ENCODE data around the gene MYOZ3. TPM values are rescaled to one million over a fixed set of nuclear protein-coding genes. Genes with fewer than 3 reads are reported as not detected.

MYOZ3 gene
- polyA plus RNA-seq, 1 donor from 2014 or later = not detected

DNA sequence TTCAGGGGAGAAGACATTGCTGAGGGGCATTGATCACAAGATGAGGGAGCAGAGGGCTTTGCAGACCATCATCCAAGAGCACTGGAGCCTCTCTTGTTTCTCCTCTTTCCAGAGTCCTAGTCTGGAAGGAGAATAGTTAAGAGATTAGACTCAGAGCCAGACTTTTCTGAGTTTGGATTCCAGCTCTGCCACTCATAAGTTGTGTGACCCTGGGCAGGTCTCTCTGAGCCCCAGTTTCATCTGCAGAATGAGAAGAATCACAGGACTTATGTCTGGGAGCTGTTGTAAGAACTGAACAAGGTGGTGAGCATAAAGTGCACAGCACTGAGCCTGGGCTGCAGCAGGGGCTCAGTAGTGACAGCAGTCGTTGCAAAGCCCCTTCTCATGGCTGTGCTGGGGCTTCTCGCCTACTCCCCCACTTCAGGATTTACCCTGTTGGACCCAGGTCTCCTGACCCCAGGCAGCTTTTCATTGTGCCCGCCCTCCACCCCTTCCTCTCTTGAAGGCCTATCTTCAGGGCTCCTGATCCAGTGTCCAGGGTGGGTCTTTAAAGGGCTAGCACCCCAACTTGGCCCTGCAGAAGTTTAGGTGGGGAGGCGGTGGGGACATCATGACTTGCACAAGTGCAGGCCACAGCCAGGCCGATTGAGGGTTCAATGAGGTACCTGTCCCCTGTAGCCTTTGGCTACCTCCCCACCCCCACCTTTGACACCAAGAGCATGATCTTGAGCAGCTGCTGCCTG lies 19.1 kb upstream of the MYOZ3 start:
- no peak for TF ChIP-seq RAD21 (conservative IDR thresholded peaks at IDR 0.05)
- no peak for TF ChIP-seq TAF1 (IDR thresholded peaks at IDR 0.05; ENCODE audit: low read depth)
- TF ChIP-seq, protein P1, sequence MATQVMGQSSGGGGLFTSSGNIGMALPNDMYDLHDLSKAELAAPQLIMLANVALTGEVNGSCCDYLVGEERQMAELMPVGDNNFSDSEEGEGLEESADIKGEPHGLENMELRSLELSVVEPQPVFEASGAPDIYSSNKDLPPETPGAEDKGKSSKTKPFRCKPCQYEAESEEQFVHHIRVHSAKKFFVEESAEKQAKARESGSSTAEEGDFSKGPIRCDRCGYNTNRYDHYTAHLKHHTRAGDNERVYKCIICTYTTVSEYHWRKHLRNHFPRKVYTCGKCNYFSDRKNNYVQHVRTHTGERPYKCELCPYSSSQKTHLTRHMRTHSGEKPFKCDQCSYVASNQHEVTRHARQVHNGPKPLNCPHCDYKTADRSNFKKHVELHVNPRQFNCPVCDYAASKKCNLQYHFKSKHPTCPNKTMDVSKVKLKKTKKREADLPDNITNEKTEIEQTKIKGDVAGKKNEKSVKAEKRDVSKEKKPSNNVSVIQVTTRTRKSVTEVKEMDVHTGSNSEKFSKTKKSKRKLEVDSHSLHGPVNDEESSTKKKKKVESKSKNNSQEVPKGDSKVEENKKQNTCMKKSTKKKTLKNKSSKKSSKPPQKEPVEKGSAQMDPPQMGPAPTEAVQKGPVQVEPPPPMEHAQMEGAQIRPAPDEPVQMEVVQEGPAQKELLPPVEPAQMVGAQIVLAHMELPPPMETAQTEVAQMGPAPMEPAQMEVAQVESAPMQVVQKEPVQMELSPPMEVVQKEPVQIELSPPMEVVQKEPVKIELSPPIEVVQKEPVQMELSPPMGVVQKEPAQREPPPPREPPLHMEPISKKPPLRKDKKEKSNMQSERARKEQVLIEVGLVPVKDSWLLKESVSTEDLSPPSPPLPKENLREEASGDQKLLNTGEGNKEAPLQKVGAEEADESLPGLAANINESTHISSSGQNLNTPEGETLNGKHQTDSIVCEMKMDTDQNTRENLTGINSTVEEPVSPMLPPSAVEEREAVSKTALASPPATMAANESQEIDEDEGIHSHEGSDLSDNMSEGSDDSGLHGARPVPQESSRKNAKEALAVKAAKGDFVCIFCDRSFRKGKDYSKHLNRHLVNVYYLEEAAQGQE (IDR thresholded peaks at IDR 0.05; ENCODE audit: borderline replicate concordance) = no peak
- no peak for TF ChIP-seq EZH2 (IDR thresholded peaks at IDR 0.05; ENCODE audit: borderline replicate concordance, insufficient read depth, low read length, poor library complexity, severe bottlenecking)
- no peak for TF ChIP-seq POLR2AphosphoS5 (IDR thresholded peaks at IDR 0.05)
- TF ChIP-seq SMC3 (conservative IDR thresholded peaks at IDR 0.05; ENCODE audit: poor library complexity) = no peak
- TF ChIP-seq MXI1 (conservative IDR thresholded peaks at IDR 0.05; ENCODE audit: poor library complexity, severe bottlenecking) = no peak
- no peak for TF ChIP-seq EP300 (conservative IDR thresholded peaks at IDR 0.05; ENCODE audit: poor library complexity, severe bottlenecking)
- TF ChIP-seq, protein P2, sequence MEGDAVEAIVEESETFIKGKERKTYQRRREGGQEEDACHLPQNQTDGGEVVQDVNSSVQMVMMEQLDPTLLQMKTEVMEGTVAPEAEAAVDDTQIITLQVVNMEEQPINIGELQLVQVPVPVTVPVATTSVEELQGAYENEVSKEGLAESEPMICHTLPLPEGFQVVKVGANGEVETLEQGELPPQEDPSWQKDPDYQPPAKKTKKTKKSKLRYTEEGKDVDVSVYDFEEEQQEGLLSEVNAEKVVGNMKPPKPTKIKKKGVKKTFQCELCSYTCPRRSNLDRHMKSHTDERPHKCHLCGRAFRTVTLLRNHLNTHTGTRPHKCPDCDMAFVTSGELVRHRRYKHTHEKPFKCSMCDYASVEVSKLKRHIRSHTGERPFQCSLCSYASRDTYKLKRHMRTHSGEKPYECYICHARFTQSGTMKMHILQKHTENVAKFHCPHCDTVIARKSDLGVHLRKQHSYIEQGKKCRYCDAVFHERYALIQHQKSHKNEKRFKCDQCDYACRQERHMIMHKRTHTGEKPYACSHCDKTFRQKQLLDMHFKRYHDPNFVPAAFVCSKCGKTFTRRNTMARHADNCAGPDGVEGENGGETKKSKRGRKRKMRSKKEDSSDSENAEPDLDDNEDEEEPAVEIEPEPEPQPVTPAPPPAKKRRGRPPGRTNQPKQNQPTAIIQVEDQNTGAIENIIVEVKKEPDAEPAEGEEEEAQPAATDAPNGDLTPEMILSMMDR (IDR thresholded peaks at IDR 0.05; ENCODE audit: poor library complexity, severe bottlenecking) = no peak
- no peaks in the 10 kb centered on the region for H4K20me1 ChIP-seq (ENCODE audit: insufficient read depth)
- no peak overlapping the region for H3K4me2 ChIP-seq (ENCODE audit: low read length)
- H3K9ac ChIP-seq (ENCODE audit: low read length) = no peak overlapping the region
- H3K36me3 ChIP-seq (ENCODE audit: insufficient read depth, low read length) = no peaks in the 10 kb centered on the region
- H2AFZ ChIP-seq (ENCODE audit: low read depth, low read length) = no peak overlapping the region
- no peaks in the 10 kb centered on the region for H3F3A ChIP-seq (ENCODE audit: insufficient read depth, low read length, poor library complexity, severe bottlenecking)
- no peaks in the 10 kb centered on the region for H3K79me2 ChIP-seq (replicated peaks; ENCODE audit: insufficient read depth, low read length)
- H3K27ac ChIP-seq (ENCODE audit: low read length) = no peak overlapping the region
- no peaks in the 10 kb centered on the region for H3K27me3 ChIP-seq (ENCODE audit: insufficient read depth, low read depth, low read length)
- no peak overlapping the region for H3K4me3 ChIP-seq (ENCODE audit: low read length)
- H3K9me2 ChIP-seq (ENCODE audit: insufficient read depth, low read length) = no peaks in the 10 kb centered on the region
- no peaks in the 10 kb centered on the region for H3K9me3 ChIP-seq (ENCODE audit: low read length)

DNA sequence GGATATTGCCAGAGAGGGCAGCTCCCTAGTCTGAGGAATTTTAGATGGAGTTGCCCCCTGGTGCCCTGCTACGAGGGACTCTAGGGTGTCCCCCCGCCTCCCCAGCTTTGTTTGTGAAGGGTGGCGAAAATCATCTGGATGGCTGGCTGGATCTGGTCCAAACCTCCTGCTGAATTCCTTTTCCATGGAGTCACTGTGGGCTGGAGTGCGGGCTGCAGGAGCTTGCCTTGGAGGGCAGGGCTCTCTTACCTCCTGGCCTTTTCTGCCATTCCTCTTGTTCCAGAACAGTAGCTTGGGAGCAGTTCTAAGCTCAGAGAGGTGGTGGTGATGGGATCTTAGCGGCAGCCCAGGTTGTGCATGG lies 18.5 kb upstream of the MYOZ3 start:
- no peaks in the 10 kb centered on the region for H3K36me3 ChIP-seq (ENCODE audit: insufficient read depth, low read length)
- H3K9me3 ChIP-seq (ENCODE audit: low read length) = no peaks in the 10 kb centered on the region
- H3K9ac ChIP-seq (ENCODE audit: low read length) = no peak overlapping the region
- TF ChIP-seq SMC3 (conservative IDR thresholded peaks at IDR 0.05; ENCODE audit: poor library complexity) = no peak
- TF ChIP-seq EP300 (conservative IDR thresholded peaks at IDR 0.05; ENCODE audit: poor library complexity, severe bottlenecking) = no peak
- no peak for TF ChIP-seq RAD21 (conservative IDR thresholded peaks at IDR 0.05)
- TF ChIP-seq POLR2AphosphoS5 (IDR thresholded peaks at IDR 0.05) = no peak
- TF ChIP-seq, protein P1 (IDR thresholded peaks at IDR 0.05; ENCODE audit: borderline replicate concordance) = no peak
- no peak for TF ChIP-seq MXI1 (conservative IDR thresholded peaks at IDR 0.05; ENCODE audit: poor library complexity, severe bottlenecking)
- no peak for TF ChIP-seq EZH2 (IDR thresholded peaks at IDR 0.05; ENCODE audit: borderline replicate concordance, insufficient read depth, low read length, poor library complexity, severe bottlenecking)
- TF ChIP-seq, protein P2 (IDR thresholded peaks at IDR 0.05; ENCODE audit: poor library complexity, severe bottlenecking) = no peak
- TF ChIP-seq TAF1 (IDR thresholded peaks at IDR 0.05; ENCODE audit: low read depth) = no peak
- no peak overlapping the region for H2AFZ ChIP-seq (ENCODE audit: low read depth, low read length)
- no peaks in the 10 kb centered on the region for H3K9me2 ChIP-seq (ENCODE audit: insufficient read depth, low read length)
- no peak overlapping the region for H3K27ac ChIP-seq (ENCODE audit: low read length)
- no peak overlapping the region for H3K4me2 ChIP-seq (ENCODE audit: low read length)
- no peaks in the 10 kb centered on the region for H4K20me1 ChIP-seq (ENCODE audit: insufficient read depth)
- no peaks in the 10 kb centered on the region for H3K79me2 ChIP-seq (replicated peaks; ENCODE audit: insufficient read depth, low read length)
- H3K4me3 ChIP-seq (ENCODE audit: low read length) = no peak overlapping the region
- H3K27me3 ChIP-seq (ENCODE audit: insufficient read depth, low read depth, low read length) = no peaks in the 10 kb centered on the region
- H3F3A ChIP-seq (ENCODE audit: insufficient read depth, low read length, poor library complexity, severe bottlenecking) = no peaks in the 10 kb centered on the region
